Activated gamma-delta T cell treated with anti-CD3 and anti-CD28 coated beads, Interleukin-2, amount 50 U/mL, for 16 hours (primary cell): ENCODE results near the gene DHRS7B.

Experiments
- DNase-seq: peaks from one replicate; pipeline ENCODE4 v3.0.0-alpha.2; 2020; ENCODE audit warnings: low read depth

Gene DHRS7B

DNA sequence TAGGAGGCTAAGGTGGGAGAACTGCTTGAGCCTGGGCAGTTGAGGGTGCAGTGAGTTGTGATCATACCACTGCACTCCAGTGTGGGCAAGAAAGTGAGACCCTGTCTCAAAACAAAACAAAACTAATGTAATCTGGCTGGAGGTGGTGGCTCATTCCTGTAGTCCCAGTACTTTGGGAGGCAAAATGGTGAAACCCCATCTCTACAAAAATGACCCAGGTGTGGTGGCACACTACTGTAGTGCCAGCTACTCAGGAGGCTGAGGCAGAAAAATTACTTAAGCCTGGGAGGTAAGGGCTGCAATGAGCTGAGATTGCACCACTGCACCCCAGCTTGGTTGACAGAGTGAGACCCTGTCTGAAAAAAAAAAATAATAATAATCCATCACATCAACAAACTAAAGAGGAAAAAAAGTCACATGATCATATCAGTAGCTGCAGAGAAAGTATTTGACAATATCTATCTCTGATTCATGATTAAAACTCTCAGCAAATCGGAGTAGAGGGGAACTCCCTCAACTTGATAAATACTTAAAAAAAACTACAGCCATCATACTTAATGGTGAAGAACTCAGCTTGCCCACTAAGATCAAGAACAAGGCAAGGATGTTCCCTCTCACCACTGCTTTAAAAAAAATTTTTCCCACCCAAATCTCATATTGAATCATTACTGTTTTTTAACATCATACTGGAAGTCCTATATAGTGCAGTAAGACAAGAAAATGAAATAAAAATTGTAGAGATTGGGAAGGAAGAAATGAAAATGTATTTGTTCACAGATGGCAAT lies 31.0 kb downstream of the DHRS7B start:
- DNase-seq = no peak

DNA sequence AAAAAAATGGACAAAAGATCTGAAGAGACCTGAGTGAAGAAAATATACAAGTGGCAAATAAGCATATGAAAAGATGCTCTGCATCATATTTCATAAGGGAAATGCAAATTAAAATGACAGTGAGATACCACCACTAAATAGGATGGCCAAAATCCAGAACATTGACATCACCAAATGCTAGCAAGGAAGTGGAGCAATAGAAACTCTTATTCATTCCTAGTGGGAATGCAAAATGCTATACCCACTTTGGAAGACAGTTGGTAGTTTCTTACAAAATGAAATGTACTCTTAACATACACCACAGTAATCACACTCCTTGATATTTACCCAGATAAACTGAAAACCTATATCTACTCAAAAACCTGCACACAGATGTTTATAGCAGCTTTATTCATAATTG lies 33.6 kb downstream of the DHRS7B start:
- DNase-seq = no peak

DNA sequence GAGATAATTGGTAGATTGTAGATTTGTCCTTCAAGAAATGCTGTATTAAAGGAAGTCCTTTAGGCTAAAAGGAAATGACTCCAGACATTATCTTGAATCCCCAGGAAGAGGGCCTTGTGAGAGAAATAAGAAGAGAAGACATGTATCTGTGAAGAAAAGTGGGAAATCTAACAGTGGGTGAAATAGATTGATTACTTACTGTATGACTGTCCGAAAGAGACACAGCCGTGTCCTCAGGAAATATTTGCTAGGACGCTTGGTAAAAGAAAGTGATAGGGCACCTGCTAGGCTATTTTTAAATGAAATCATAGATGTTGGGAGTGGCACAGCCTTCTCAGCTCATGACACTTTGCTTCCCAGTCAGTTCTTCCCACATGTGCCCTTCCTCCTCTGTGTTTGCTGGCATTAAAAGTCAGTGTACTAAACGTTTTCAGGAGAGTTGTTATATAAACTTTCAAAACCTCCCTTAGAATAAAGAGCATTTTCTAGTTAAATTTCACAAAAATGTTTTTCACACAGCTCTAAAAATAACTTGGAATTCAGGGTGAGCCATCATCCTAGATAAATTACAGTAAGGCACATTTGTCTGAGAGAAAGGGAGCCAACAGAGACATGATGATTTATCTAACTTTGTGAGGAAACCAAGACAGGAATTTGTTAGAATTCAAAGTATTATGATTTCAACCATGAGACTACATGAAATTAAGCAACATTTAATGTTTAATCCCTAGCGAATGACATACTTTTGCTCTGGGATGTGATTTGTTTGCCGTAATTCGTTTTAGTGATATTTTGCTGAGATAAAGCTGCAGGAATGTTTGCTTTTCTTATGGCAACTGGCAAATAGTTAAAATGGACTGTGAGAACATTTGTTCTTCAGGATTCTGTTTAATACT lies 35.0 kb downstream of the DHRS7B start:
- DNase-seq = no peak

DNA sequence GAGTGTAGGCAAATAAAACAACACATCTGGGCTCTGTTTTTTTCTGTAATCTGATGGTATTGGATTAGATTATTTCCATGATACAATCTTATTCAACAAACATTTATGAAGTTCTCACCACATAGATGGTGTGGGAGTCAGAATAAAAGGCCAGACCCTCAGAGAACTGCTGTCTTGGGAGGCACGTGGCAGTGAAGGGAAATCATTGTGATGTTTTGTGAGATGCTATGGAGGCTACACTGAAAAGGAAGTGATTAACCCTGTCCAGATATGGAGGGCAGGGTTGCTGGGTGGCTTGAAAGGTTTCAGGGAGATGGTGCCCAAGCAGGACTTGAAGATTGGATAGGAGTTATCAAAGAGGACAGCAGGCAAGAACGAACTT lies 35.6 kb downstream of the DHRS7B start:
- no peak for DNase-seq

DNA sequence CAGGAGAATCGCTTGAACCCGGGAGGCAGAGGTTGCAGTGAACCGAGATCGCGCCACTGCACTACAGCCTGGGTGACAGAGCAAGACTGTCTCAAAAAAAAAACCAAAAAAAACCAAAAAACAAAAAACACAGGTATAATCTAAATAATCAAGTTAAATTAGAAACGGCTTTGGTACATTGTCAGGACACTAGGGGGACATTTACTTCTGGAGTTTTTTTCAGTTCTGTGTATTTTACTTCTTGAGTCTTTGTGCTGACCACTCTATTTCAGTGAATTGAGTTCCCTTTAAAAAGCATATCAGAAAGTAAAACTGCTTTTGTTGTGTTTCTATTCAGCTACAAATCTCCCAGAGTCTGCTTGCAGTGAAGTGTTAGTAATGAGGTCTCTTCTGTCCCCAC lies 36.3 kb downstream of the DHRS7B start:
- no peak for DNase-seq

DNA sequence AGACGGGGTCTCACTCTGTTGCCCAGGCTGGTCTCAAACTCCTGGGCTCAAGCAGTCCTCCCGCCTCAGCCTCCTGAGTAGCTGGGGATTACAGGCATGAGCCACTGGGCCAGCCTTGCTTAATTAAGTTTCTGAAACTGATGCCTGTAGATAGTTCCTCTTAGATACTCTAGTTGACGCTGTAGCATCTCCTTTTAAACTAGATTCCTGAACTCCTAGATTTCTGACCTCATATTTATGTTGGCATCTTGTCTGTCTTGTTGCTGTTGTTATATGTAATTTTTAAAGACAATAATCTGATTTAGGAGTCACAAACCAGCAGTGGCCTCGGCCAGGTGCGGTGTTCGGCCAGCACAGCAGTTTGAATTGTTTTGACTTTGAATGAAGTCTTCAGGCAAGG lies 37.5 kb downstream of the DHRS7B start:
- DNase-seq = no peak

DNA sequence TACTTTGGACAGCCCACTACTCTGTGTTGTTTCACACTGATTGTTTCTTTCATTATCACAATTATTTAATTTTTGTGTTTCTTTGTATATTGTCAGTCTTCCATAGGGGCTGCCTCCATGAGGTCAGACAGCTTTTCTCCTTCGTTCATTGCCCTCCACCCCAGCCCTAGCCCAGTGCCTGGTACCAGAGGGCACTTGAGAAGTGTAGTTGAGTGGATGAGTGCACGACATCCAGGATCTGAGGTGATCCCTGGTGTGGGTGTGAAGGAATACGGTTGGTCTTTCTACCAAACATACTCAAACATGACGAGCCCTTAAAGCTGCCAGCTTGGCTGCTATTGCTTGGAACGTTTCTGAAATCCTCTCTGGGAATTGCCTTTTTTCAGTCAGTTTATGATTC lies 37.9 kb downstream of the DHRS7B start:
- DNase-seq = no peak

DNA sequence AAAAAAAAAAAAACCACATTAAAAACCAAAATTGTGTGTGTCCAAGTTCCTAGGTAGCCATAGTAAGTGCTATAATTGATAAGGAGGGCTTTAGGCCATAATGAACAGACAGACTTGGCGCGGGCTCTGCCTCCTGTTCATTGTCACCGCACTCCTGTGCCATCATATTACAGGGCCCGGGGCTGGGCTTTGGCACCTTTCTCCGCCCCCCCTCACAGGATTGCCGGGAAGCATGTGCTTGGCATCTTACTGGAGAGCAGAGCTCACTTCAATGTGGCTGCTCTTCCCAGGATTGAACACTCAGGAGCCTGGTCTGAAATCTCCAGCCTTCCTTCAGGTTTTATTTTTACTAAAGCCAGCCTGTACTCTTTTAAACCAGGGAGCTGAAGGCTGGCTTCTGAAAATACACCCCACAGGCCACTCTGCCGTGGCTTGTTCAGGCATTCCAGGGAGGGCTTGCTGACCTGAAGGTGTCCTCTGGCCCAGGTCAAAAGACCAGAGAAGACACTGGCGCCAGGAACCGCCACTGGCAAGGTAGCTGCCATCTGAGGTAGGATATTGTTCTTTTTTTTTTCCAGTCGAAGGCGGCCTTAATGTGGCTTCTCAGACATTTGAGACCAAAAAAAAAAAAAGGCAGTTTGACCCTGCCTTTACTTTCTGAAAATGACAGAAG lies 39.3 kb downstream of the DHRS7B start:
- DNase-seq = no peak

DNA sequence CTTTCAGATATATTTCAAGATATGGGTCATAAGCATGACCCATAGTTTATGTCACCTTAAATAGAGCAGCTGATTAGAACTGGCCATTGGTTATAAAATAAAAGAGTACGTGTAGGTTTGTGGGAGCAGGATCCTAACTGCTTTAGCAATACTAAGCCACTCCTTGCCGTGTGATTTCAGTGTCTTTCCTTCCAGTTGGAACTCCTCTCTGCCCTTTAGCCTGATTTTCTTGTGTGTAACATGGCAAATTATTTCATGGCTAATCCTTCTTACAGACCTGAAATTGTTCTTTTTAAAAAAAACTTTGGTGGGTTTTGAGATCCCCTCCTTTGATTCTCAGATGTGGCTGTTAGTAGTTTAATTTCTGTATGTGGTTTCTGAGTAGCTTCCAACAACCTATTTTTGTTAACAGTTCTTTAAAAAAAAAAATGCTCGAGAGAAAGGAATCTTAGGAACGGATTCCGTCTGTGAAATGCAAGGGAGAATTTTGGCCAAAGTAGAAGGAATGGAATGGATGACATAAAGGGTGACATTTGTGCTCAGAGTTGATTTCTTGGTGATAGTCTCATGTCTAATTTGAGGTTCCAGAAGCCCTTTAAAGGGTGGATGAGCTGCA lies 39.9 kb downstream of the DHRS7B start:
- DNase-seq = no peak

DNA sequence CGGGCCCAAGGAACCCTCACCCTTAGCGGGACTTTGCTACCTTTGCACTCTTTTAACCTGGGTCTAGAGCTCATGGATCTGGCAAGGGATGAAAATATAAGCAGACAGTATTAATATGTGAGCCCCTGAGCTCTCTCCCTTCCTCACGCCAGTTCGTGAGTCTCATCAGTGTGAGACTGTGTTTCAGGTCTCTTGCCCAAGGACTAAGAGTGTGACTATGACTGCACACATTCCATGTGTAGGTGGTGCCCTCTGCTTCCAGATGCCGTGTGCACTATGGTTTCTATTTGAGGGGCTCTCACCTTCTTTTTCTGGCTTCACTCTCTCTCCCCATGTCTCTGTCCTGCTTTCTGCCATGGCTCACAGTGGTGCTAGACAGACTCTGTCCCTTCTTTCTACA lies 40.5 kb downstream of the DHRS7B start:
- no peak for DNase-seq

DNA sequence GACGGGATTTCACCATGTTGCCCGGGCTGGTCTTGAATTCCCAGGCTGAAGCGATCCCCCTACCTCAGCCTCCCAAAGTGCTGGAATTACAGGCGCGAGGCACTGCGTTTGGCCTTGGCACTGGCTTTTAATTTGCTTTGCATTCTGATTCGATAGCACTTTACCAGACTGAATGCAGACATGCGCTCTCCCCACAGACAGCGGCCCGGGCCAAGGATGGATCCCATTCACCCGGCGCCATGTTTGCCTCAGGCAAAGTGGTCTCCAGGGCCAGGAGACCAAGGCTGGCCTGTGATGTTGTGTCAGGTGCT lies 41.7 kb downstream of the DHRS7B start:
- no peak for DNase-seq

DNA sequence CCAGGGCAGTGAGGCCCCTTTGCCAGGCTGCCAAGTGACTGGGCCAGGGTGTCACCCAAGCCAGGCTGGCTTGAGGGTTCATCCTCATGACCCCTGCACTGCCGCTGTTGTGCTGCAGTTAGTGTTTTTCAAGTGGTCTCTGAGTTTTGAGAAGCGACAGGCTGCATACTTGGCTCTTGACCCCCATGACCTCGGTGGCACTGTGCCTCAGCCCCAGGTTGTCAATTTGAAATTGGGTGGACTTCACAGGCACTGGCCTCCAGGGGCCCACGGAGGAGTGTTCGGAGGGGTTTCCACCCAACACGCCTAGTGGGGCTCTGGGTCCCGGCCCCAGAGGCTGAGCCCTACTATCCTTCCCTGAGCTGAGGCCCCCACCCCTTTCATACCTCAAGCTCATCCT lies 42.7 kb downstream of the DHRS7B start:
- no peak for DNase-seq

DNA sequence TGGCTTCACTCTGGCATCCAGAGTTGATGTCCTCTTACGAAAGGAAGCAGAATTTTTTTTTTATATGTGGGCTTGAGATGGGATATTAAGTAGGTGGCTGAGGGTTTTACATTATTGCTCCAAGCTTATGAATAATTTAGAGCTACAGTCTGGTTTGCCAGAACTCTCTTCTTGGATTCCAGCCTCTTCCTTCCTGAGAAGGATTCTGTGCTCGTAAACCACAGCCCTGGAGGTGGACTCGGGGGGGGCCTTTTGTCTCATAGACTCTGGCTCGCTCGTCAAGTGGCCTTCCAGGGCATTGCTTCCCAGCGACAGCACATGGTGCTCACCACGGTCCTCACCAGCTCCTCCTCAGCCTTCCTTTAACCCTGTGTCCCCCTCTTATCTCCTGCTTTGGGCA lies 44.0 kb downstream of the DHRS7B start:
- DNase-seq = no peak

DNA sequence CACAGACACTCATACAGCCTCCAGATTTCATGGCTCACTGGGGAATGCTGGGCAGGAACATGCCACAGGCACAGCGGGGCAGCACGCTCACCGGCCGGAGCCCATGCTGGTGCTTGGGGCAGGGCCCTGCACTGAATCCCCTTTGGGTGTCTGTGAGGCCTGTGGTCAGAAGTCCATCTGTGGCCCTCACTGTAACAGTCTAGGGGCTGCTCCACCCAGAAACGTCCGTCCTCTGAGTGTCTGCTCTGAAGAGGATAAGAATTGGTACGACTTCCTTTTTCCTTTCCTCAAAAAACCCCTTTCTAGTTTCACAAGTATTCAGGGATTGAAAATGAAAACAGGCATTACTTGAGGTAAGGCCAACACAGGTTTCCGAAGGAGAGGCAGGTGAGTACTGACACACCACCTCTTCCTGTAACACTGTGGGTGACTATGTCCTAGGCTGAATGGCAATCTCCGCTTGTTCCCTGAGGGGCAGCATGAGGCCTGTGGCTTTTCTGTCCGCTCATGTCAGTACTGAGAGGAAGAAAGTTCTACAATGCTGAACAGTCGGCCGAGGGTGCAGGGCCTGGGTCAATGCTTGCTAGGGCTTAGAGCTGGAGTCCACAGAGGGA lies 44.7 kb downstream of the DHRS7B start:
- DNase-seq = no peak

DNA sequence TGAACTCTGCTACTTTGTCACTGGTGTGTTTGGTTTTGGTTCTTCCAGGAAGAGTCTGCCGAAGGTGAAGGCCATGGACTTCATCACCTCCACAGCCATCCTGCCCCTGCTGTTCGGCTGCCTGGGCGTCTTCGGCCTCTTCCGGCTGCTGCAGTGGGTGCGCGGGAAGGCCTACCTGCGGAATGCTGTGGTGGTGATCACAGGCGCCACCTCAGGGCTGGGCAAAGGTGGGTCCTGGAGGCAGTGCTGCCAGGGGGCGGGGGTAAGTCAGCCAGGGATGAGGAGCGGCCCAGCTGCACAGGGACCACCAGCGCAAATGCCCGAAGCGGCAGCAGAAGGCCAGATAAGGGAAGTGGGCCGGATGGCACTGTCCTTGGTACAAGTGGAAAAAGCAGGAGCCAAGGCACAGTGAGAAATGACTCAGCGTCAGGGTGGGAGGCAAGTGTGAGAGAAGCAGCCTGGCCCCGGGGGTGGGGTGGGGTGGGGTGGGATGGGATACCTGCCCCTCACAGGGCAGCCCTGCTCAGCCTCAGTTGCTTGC lies 45.3 kb downstream of the DHRS7B start:
- DNase-seq = peak; percentile 2

DNA sequence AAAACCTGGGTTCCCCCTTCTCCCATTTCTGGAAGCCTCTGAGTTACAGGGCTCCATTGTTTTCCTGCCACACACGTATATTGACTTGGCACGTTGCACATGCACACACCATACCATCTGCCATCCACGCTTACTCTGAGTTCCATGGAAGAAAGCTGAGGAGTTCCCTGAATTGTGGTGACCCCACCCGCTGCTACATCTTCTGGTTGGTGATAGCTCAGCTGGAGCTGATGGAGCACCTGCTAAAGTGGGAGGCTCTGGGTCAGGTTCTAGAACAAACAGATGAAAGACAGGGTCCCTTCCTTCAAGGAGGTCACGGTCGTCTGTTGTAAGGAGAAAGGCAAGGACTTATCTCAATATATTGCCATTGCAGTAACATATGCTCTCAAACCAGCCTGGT lies 46.1 kb downstream of the DHRS7B start:
- no peak for DNase-seq

DNA sequence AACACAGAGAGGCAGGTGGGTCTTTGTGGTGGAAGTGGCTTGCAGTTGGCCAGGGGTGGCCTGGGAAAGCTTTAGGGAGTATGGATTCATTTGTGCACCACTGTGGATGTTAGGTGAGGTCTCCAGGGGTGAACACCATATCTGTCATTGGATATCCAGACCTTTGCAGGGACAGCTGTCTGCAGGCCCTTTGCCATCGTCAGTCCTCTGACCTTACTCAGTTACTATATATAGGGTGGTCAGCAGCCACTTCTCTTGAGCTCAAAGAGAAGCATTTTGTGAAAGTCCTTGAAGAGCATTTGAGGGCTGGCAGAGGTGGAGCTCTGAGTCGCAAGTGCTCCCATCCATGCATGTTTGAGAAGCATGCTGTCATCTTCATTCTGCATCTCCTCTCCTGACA lies 46.8 kb downstream of the DHRS7B start:
- no peak for DNase-seq

DNA sequence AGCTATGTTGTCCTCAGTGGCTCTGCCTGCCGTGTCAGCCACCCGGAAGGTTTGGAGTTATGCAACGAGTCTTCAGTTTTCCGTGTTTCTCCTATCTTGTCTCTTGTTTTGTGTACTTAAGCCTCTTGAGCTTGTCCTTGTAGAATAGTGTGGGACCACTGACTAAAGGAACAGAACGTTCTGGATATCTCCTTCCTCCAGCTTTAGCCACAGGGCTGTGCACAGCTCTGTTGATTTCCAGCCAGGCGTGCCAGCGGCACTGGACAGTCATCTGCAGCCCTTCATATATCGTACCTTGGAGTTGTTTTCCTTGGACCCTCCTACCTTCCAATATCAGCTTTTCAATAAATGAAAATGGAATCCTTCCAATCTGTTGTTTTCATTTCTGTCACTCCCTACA lies 47.4 kb downstream of the DHRS7B start:
- no peak for DNase-seq

DNA sequence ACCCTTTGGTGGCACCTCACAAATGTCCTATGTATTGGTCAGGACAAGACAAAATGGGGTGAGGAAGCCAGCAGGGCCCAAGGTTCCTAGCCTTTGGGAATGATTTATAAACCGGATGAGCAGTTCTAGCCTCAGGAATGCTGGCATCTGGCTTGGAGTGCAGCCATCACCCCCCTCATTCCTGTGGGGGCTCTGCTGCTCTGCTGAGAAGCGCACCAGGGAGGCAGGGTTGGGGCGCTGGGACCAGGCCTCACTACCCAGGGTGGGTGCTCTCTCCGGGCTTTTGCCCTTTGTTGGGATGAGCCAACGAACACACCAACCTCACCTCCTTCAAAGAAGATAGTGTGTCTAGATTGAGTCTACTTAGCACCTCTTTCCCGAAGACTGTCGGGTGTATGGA lies 47.9 kb downstream of the DHRS7B start:
- no peak for DNase-seq

DNA sequence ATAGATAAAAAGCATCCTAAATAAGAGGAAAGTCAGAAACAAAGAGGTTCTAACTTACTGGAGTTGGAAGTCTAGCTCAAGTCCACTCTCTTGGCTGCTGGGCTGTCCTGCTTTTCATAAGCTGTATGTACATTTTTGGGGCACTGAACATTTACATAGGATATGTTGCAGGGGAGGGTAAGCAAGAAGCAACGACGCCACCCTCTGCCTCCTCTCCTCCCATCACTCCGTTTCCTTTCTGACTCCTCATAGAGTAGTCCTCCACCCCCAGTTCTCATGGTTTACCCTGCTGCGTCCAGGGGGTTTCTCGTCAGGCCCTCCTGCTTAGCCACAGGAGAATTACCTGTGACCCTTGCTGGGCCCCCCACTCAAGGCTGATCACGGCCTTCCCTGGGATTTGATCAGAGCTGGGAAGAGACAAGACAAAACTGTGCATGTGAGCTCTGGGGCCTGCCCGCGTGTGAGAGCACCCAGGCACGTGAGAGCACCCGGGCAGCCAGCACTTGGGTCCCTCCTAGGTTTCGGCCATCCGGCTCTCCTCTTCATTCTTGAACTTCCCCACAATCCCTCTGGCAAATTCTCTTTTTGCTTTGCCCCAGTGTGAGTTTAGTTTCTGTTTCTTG lies 50.1 kb downstream of the DHRS7B start:
- no peak for DNase-seq

DNA sequence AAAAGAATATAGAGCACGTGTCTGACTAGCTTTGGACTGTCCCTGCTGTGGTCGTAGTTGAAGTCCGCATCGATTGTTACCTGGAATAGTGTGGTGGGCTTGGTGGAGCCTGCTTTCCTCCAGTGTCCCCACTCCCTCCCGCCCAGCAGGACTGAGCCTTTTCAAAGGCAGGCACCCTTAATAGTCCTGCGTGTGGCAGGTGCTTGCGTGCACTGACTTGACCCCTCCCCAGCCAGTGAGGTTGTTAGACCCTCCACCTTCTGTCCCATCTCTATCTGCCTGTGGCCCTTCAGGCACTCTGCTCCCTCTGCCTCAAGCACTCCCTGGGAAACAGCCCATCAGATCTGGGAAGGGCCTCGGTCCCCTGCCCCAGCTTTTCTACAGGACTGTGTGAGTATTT lies 50.6 kb downstream of the DHRS7B start:
- DNase-seq = no peak
